ENCODE measurements around the gene TRIM10. TPM values are rescaled to one million over a fixed set of nuclear protein-coding genes. Genes with fewer than 3 reads are reported as not detected.

The TRIM10 gene
- total and polyA plus RNA-seq, 2 donors = 0.16 to 0.57 TPM

- no peaks in the 10 kb centered on the region for H3K9me3 ChIP-seq (ENCODE audit: control insufficient read depth in 2 of 2, insufficient read depth in 1 of 2, low read length in 1 of 2)
- no peak overlapping the region for H3K4me3 ChIP-seq (ENCODE audit: low read length in 2 of 2)
- DNase-seq (ENCODE audit: low read depth in 6 of 9, low spot score in 9 of 9) = no peak
- no peaks in the 10 kb centered on the region for H3K36me3 ChIP-seq (ENCODE audit: control insufficient read depth in 2 of 2, insufficient read depth in 2 of 2, low read length in 1 of 2)
- 90% methylated on average over 4 of the region's 4 CpGs for WGBS
- H3K4me1 ChIP-seq (ENCODE audit: control insufficient read depth in 2 of 2, insufficient read depth in 2 of 2, low read length in 2 of 2) = peaks cover 0 to 5% of the 10 kb centered on the region in 2 donors
- no peak overlapping the region for H3K27ac ChIP-seq (ENCODE audit: low read depth in 1 of 2, low read length in 1 of 2)
- H3K27me3 ChIP-seq (ENCODE audit: control insufficient read depth in 2 of 2, insufficient read depth in 1 of 2, low read length in 1 of 2) = peaks cover 0 to 6% of the 10 kb centered on the region in 2 donors
Measured at GRCh38 chr6:30164714-30165113, 3.7 kb upstream of the TRIM10 start.

- H3K36me3 ChIP-seq (ENCODE audit: control insufficient read depth in 2 of 2, insufficient read depth in 2 of 2, low read length in 1 of 2) = no peaks in the 10 kb centered on the region
- no peak for DNase-seq (ENCODE audit: low read depth in 6 of 9, low spot score in 9 of 9)
- WGBS = 96% methylated on average over 16 of the region's 16 CpGs
Measured at GRCh38 chr6:30163918-30164654, 3.1 kb upstream of the TRIM10 start.

GRCh38 chr6:30163090-30163917 is 2.3 kb upstream of the TRIM10 start, which contains the start of gene TRIM15:
TSS of gene TRIM15 (plus strand) at chr6:30163546. CDS start at chr6:30163685, 139 bp downstream.
- WGBS = 70% methylated on average over 31 of the region's 31 CpGs
- Histone ChIP-seq H3K4me3 (ENCODE audit: low read length in 2 of 2) (no peak within 1 kb of the TSS), H3K36me3 (ENCODE audit: control insufficient read depth in 2 of 2, insufficient read depth in 2 of 2, low read length in 1 of 2) (no peaks in the 10 kb centered on the region), H3K27me3 (ENCODE audit: control insufficient read depth in 2 of 2, insufficient read depth in 1 of 2, low read length in 1 of 2) (peaks cover 0 to 3% of the 10 kb centered on the region in 2 donors), H3K27ac (ENCODE audit: low read depth in 1 of 2, low read length in 1 of 2) (no peak within 1 kb of the TSS), H3K4me1 (ENCODE audit: control insufficient read depth in 2 of 2, insufficient read depth in 2 of 2, low read length in 2 of 2) (peaks cover 0 to 5% of the 10 kb centered on the region in 2 donors), H3K9me3 (ENCODE audit: control insufficient read depth in 2 of 2, insufficient read depth in 1 of 2, low read length in 1 of 2) (no peaks in the 10 kb centered on the region)
- no peak for DNase-seq (ENCODE audit: low read depth in 6 of 9, low spot score in 9 of 9)

More at GRCh38 chr6:30163918-30164654, 3.1 kb upstream of the TRIM10 start:
- no peak overlapping the region for H3K27ac ChIP-seq (ENCODE audit: low read depth in 1 of 2, low read length in 1 of 2)
- H3K27me3 ChIP-seq (ENCODE audit: control insufficient read depth in 2 of 2, insufficient read depth in 1 of 2, low read length in 1 of 2) = peaks cover 0 to 6% of the 10 kb centered on the region in 2 donors
- no peak overlapping the region for H3K4me3 ChIP-seq (ENCODE audit: low read length in 2 of 2)
- H3K4me1 ChIP-seq (ENCODE audit: control insufficient read depth in 2 of 2, insufficient read depth in 2 of 2, low read length in 2 of 2) = peaks cover 0 to 5% of the 10 kb centered on the region in 2 donors
- H3K9me3 ChIP-seq (ENCODE audit: control insufficient read depth in 2 of 2, insufficient read depth in 1 of 2, low read length in 1 of 2) = no peaks in the 10 kb centered on the region

- Histone ChIP-seq H3K27me3 (ENCODE audit: control insufficient read depth in 2 of 2, insufficient read depth in 1 of 2, low read length in 1 of 2) (no peaks in the 10 kb centered on the region), H3K27ac (ENCODE audit: low read depth in 1 of 2, low read length in 1 of 2) (no peak overlapping the region), H3K36me3 (ENCODE audit: control insufficient read depth in 2 of 2, insufficient read depth in 2 of 2, low read length in 1 of 2) (no peaks in the 10 kb centered on the region), H3K9me3 (ENCODE audit: control insufficient read depth in 2 of 2, insufficient read depth in 1 of 2, low read length in 1 of 2) (no peaks in the 10 kb centered on the region), H3K4me1 (ENCODE audit: control insufficient read depth in 2 of 2, insufficient read depth in 2 of 2, low read length in 2 of 2) (peaks cover 0 to 5% of the 10 kb centered on the region in 2 donors), H3K4me3 (ENCODE audit: low read length in 2 of 2) (no peak overlapping the region)
- 89% methylated on average over 12 of the region's 12 CpGs for WGBS
- no peak for DNase-seq (ENCODE audit: low read depth in 6 of 9, low spot score in 9 of 9)
Measured at GRCh38 chr6:30162265-30163089, 1.5 kb upstream of the TRIM10 start.

- Histone ChIP-seq H3K4me1 (ENCODE audit: control insufficient read depth in 2 of 2, insufficient read depth in 2 of 2, low read length in 2 of 2) (peaks cover 0 to 5% of the 10 kb centered on the region in 2 donors), H3K9me3 (ENCODE audit: control insufficient read depth in 2 of 2, insufficient read depth in 1 of 2, low read length in 1 of 2) (peaks cover 0 to 3% of the 10 kb centered on the region in 2 donors), H3K4me3 (ENCODE audit: low read length in 2 of 2) (no peak overlapping the region), H3K27ac (ENCODE audit: low read depth in 1 of 2, low read length in 1 of 2) (no peak overlapping the region), H3K27me3 (ENCODE audit: control insufficient read depth in 2 of 2, insufficient read depth in 1 of 2, low read length in 1 of 2) (no peaks in the 10 kb centered on the region), H3K36me3 (ENCODE audit: control insufficient read depth in 2 of 2, insufficient read depth in 2 of 2, low read length in 1 of 2) (no peaks in the 10 kb centered on the region)
- 94% methylated on average over 17 of the region's 17 CpGs for WGBS
- no peak for DNase-seq (ENCODE audit: low read depth in 6 of 9, low spot score in 9 of 9)
Measured at GRCh38 chr6:30160008-30160784, 815 bp downstream of the TRIM10 start.

GRCh38 chr6:30158475-30159040 is 2.5 kb downstream of the TRIM10 start:
- H3K36me3 ChIP-seq (ENCODE audit: control insufficient read depth in 2 of 2, insufficient read depth in 2 of 2, low read length in 1 of 2) = no peaks in the 10 kb centered on the region
- peaks cover 0 to 3% of the 10 kb centered on the region in 2 donors for H3K9me3 ChIP-seq (ENCODE audit: control insufficient read depth in 2 of 2, insufficient read depth in 1 of 2, low read length in 1 of 2)
- H3K4me3 ChIP-seq (ENCODE audit: low read length in 2 of 2) = no peak overlapping the region
- H3K4me1 ChIP-seq (ENCODE audit: control insufficient read depth in 2 of 2, insufficient read depth in 2 of 2, low read length in 2 of 2) = peaks cover 0 to 5% of the 10 kb centered on the region in 2 donors
- 85% methylated on average over 3 of the region's 3 CpGs for WGBS
- DNase-seq (ENCODE audit: low read depth in 6 of 9, low spot score in 9 of 9) = no peak
- H3K27ac ChIP-seq (ENCODE audit: low read depth in 1 of 2, low read length in 1 of 2) = no peak overlapping the region
- no peaks in the 10 kb centered on the region for H3K27me3 ChIP-seq (ENCODE audit: control insufficient read depth in 2 of 2, insufficient read depth in 1 of 2, low read length in 1 of 2)

GRCh38 chr6:30157999-30158398 is 3.0 kb downstream of the TRIM10 start:
- no peak for DNase-seq (ENCODE audit: low read depth in 6 of 9, low spot score in 9 of 9)
- Histone ChIP-seq H3K4me1 (ENCODE audit: control insufficient read depth in 2 of 2, insufficient read depth in 2 of 2, low read length in 2 of 2) (peaks cover 0 to 2% of the 10 kb centered on the region in 2 donors), H3K27ac (ENCODE audit: low read depth in 1 of 2, low read length in 1 of 2) (no peak overlapping the region), H3K27me3 (ENCODE audit: control insufficient read depth in 2 of 2, insufficient read depth in 1 of 2, low read length in 1 of 2) (no peaks in the 10 kb centered on the region), H3K36me3 (ENCODE audit: control insufficient read depth in 2 of 2, insufficient read depth in 2 of 2, low read length in 1 of 2) (no peaks in the 10 kb centered on the region), H3K4me3 (ENCODE audit: low read length in 2 of 2) (no peak overlapping the region), H3K9me3 (ENCODE audit: control insufficient read depth in 2 of 2, insufficient read depth in 1 of 2, low read length in 1 of 2) (peaks cover 0 to 3% of the 10 kb centered on the region in 2 donors)
- 97% methylated on average over 2 of the region's 2 CpGs for WGBS

- H3K27ac ChIP-seq (ENCODE audit: low read depth in 1 of 2, low read length in 1 of 2) = no peak overlapping the region
- H3K4me1 ChIP-seq (ENCODE audit: control insufficient read depth in 2 of 2, insufficient read depth in 2 of 2, low read length in 2 of 2) = no peaks in the 10 kb centered on the region
- H3K4me3 ChIP-seq (ENCODE audit: low read length in 2 of 2) = no peak overlapping the region
- no peaks in the 10 kb centered on the region for H3K36me3 ChIP-seq (ENCODE audit: control insufficient read depth in 2 of 2, insufficient read depth in 2 of 2, low read length in 1 of 2)
- no peak for DNase-seq (ENCODE audit: low read depth in 6 of 9, low spot score in 9 of 9)
- no peaks in the 10 kb centered on the region for H3K27me3 ChIP-seq (ENCODE audit: control insufficient read depth in 2 of 2, insufficient read depth in 1 of 2, low read length in 1 of 2)
- H3K9me3 ChIP-seq (ENCODE audit: control insufficient read depth in 2 of 2, insufficient read depth in 1 of 2, low read length in 1 of 2) = peaks cover 0 to 3% of the 10 kb centered on the region in 2 donors
Measured at GRCh38 chr6:30157581-30157980, 3.4 kb downstream of the TRIM10 start.

Data from thymus (tissue), 11 donors.